ENCODE measurements around the gene MLXIP. TPM values are rescaled to one million over a fixed set of nuclear protein-coding genes. Genes with fewer than 3 reads are reported as not detected.
A peak's percentile ranks its signal among the peaks of the same experiment; 100 is the strongest.

Gene MLXIP
- total RNA-seq, 2 experiments from 2014 or later, result 27.5 to 44.7 TPM

DNA sequence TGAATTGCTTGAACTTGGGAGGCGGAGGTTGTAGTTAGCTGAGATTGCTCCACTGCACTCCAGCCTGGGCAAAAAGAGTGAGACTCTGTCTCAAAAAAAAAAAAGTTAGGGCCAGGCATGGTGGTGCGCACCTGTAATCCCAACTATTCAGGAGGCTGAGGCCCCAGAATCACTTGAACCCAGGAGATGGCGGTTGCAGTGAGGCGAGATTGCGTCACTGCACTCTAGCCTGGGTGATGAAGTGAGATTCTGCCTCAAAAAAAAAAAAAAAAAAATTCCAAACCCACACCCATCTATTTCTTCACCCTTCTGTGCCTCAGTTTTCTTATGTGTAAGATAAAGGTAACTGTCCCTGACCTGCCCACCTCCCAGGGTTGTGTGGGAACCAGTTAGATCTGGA, 11.0 kb upstream of the MLXIP start:
- ChIA-PET POLR2A (interaction anchor here (0.7 to 3.0 kb wide), 5 partner anchors 13 to 89 kb away, joined by 3 to 8 read pairs (median 3); no protein-coding TSS in a partner anchor), CTCF (ENCODE audit: unreplicated experiment) (no interaction called here)
- Histone ChIP-seq H3K9me3 (ENCODE audit: low read length) (no peaks in the 10 kb centered on the region), H3K4me1 (ENCODE audit: insufficient read depth, low read length, poor library complexity, severe bottlenecking) (peaks cover 34% of the 10 kb centered on the region), H3K4me2 (ENCODE audit: low read length) (peak overlapping the region; percentile 60), H3K27ac (ENCODE audit: low read depth, low read length, poor library complexity, severe bottlenecking) (peak overlapping the region; percentile 48), H4K20me1 (ENCODE audit: insufficient read depth, low read length) (no peaks in the 10 kb centered on the region), H3K36me3 (ENCODE audit: insufficient read depth, low read length) (no peaks in the 10 kb centered on the region), H3K4me3 (ENCODE audit: low read depth, low read length, poor library complexity, severe bottlenecking) (peak overlapping the region; percentile 20), H3K9me2 (ENCODE audit: insufficient read depth, low read length) (no peaks in the 10 kb centered on the region), H2AFZ (ENCODE audit: low read length) (peak overlapping the region; percentile 53; the same call in 1 of the 2 replicates), H3K79me2 (ENCODE audit: insufficient read depth, low read depth, low read length) (no peaks in the 10 kb centered on the region)
- intact Hi-C loops (cut with micrococcal nuclease; ENCODE audit: unreplicated experiment), result no loop called here
- no peak for TF ChIP-seq EZH2phosphoT487 (IDR thresholded peaks at IDR 0.05; ENCODE audit: borderline replicate concordance, low read depth, low read length)
- TF ChIP-seq, protein P1, sequence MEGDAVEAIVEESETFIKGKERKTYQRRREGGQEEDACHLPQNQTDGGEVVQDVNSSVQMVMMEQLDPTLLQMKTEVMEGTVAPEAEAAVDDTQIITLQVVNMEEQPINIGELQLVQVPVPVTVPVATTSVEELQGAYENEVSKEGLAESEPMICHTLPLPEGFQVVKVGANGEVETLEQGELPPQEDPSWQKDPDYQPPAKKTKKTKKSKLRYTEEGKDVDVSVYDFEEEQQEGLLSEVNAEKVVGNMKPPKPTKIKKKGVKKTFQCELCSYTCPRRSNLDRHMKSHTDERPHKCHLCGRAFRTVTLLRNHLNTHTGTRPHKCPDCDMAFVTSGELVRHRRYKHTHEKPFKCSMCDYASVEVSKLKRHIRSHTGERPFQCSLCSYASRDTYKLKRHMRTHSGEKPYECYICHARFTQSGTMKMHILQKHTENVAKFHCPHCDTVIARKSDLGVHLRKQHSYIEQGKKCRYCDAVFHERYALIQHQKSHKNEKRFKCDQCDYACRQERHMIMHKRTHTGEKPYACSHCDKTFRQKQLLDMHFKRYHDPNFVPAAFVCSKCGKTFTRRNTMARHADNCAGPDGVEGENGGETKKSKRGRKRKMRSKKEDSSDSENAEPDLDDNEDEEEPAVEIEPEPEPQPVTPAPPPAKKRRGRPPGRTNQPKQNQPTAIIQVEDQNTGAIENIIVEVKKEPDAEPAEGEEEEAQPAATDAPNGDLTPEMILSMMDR (conservative IDR thresholded peaks at IDR 0.05; ENCODE audit: low read length), result no peak
- DNase-seq (ENCODE audit: low spot score), result no peak
- no TSS peak for BruUV-seq (replicated peaks)

DNA sequence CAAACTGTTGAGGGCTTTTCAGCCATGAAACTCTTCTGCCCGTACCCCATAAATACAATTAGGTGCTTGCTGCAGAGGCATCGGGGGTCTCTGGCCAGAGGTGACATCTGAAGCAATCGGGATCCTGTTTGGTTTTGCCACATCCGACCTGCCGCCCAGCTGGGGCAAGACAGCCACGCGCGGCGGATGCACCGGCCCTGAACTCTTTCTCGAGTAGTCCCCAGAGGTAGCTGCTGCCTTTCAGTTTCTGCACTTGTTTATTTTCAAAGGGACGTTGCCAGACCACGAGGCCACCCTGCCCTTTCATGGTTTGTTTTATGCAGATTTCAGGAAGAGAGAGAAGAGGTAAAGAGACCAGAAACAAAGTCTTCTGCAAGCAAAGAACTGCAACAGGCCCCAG, 10.6 kb upstream of the MLXIP start:
- Histone ChIP-seq H4K20me1 (ENCODE audit: insufficient read depth, low read length) (no peaks in the 10 kb centered on the region), H3K4me1 (ENCODE audit: insufficient read depth, low read length, poor library complexity, severe bottlenecking) (peaks cover 34% of the 10 kb centered on the region), H3K27ac (ENCODE audit: low read depth, low read length, poor library complexity, severe bottlenecking) (peak overlapping the region; percentile 48), H3K4me2 (ENCODE audit: low read length) (peak overlapping the region; percentile 60), H3K79me2 (ENCODE audit: insufficient read depth, low read depth, low read length) (no peaks in the 10 kb centered on the region), H3K9me3 (ENCODE audit: low read length) (no peaks in the 10 kb centered on the region), H3K9me2 (ENCODE audit: insufficient read depth, low read length) (no peaks in the 10 kb centered on the region), H3K36me3 (ENCODE audit: insufficient read depth, low read length) (no peaks in the 10 kb centered on the region), H2AFZ (ENCODE audit: low read length) (peak overlapping the region; percentile 53; the same call in 1 of the 2 replicates), H3K4me3 (ENCODE audit: low read depth, low read length, poor library complexity, severe bottlenecking) (peak overlapping the region; percentile 20)
- intact Hi-C loops (cut with micrococcal nuclease; ENCODE audit: unreplicated experiment), result no loop called here
- no TSS peak for BruUV-seq (replicated peaks)
- TF ChIP-seq, protein P1 (conservative IDR thresholded peaks at IDR 0.05; ENCODE audit: low read length), result no peak
- TF ChIP-seq EZH2phosphoT487 (IDR thresholded peaks at IDR 0.05; ENCODE audit: borderline replicate concordance, low read depth, low read length), result no peak
- ChIA-PET POLR2A (interaction anchor here (0.7 to 3.0 kb wide), 4 partner anchors 13 to 58 kb away, joined by 3 to 8 read pairs (median 5); no protein-coding TSS in a partner anchor), CTCF (ENCODE audit: unreplicated experiment) (no interaction called here)
- peak; percentile 90 for DNase-seq (ENCODE audit: low spot score)

- BruUV-seq (replicated peaks), result no TSS peak
- Histone ChIP-seq H3K27ac (ENCODE audit: low read depth, low read length, poor library complexity, severe bottlenecking) (no peak overlapping the region), H3K4me3 (ENCODE audit: low read depth, low read length, poor library complexity, severe bottlenecking) (no peak overlapping the region), H2AFZ (ENCODE audit: low read length) (no peak overlapping the region), H3K9me2 (ENCODE audit: insufficient read depth, low read length) (no peaks in the 10 kb centered on the region), H3K79me2 (ENCODE audit: insufficient read depth, low read depth, low read length) (no peaks in the 10 kb centered on the region), H3K4me1 (ENCODE audit: insufficient read depth, low read length, poor library complexity, severe bottlenecking) (peaks cover 25% of the 10 kb centered on the region), H3K4me2 (ENCODE audit: low read length) (no peak overlapping the region), H4K20me1 (ENCODE audit: insufficient read depth, low read length) (no peaks in the 10 kb centered on the region), H3K9me3 (ENCODE audit: low read length) (no peaks in the 10 kb centered on the region), H3K36me3 (ENCODE audit: insufficient read depth, low read length) (no peaks in the 10 kb centered on the region)
- intact Hi-C loops (cut with micrococcal nuclease; ENCODE audit: unreplicated experiment), result no loop called here
- ChIA-PET POLR2A (no interaction called here), CTCF (ENCODE audit: unreplicated experiment) (no interaction called here)
- no peak for DNase-seq (ENCODE audit: low spot score)
- TF ChIP-seq, protein P1 (conservative IDR thresholded peaks at IDR 0.05; ENCODE audit: low read length), result no peak
- TF ChIP-seq EZH2phosphoT487 (IDR thresholded peaks at IDR 0.05; ENCODE audit: borderline replicate concordance, low read depth, low read length), result no peak
Observed at GRCh38 chr12:122072031-122072970, 6.3 kb upstream of the MLXIP start.

Data from OCI-LY7 (cell line).